HepG2 (cell line): ENCODE results near the gene ZNF318. TPM values are rescaled to one million over a fixed set of nuclear protein-coding genes. Genes with fewer than 3 reads are reported as not detected.

ENCODE experiments used
- HMGA1 ChIP-seq: sonication (generic); formaldehyde crosslinking; conservative IDR thresholded peaks from 2 replicates; pipeline ENCODE4 v1.4.0; 2020; ENCODE audit warnings: missing genetic modification reagents
- IRX3 ChIP-seq: sonication (generic); formaldehyde crosslinking; IDR thresholded peaks from 2 replicates; pipeline ENCODE4 v1.8.1; 2023; ENCODE audit warnings: mild to moderate bottlenecking, low read depth, missing genetic modification reagents, borderline replicate concordance
- MEIS1 ChIP-seq: sonication (generic); formaldehyde crosslinking; IDR thresholded peaks from 2 replicates; pipeline ENCODE4 v1.9.0; 2021; ENCODE audit warnings: mild to moderate bottlenecking, missing genetic modification reagents, moderate library complexity, borderline replicate concordance
- RARA ChIP-seq: IDR thresholded peaks from 2 replicates; pipeline ENCODE4 v1.6.1; 2016; ENCODE audit warnings: missing genetic modification reagents, missing compliant biosample characterization
- RBM39 ChIP-seq: fragments of 200-400 bp; formaldehyde crosslinking; IDR thresholded peaks from one replicate; pipeline ENCODE4 v1.6.1; 2018; ENCODE audit warnings: antibody characterized with exemption, mild to moderate bottlenecking, low read depth, low read length; ENCODE audit not compliant: poor library complexity, severe bottlenecking
- SMARCE1 ChIP-seq: fragments of 450-650 bp; IDR thresholded peaks from 2 replicates; pipeline ENCODE4 v1.6.1; 2017; ENCODE audit warnings: borderline replicate concordance
- ZNF256 ChIP-seq: sonication (generic); formaldehyde crosslinking; conservative IDR thresholded peaks from 2 replicates; pipeline ENCODE4 v1.4.0; 2020; ENCODE audit warnings: missing genetic modification reagents
- ZNF572 ChIP-seq: sonication (generic); formaldehyde crosslinking; IDR thresholded peaks from 2 replicates; pipeline ENCODE4 v1.5.1; 2020; ENCODE audit warnings: mild to moderate bottlenecking, missing genetic modification reagents
- ZNF883 ChIP-seq: sonication (generic); formaldehyde crosslinking; IDR thresholded peaks from 2 replicates; pipeline ENCODE4 v1.5.1; 2020; ENCODE audit warnings: mild to moderate bottlenecking, missing genetic modification reagents; ENCODE audit errors: not compliant biosample characterization
- polyA plus RNA-seq, 8 experiments: library from polyadenylated mRNA; depleted of rRNA in 3 of 8; stranded (reverse) in 7 of 8; unstranded in 1 of 8; fragments of >200 nt; fragmentation: Illumina TruSeq in 4 of 8; extraction: Trizol in 4 of 8; gene quantifications; 2 replicates each; pipeline versions ENCODE4 v1.2.1 to v1.2.3, GENCODE V29; 2011 to 2016; ENCODE audit warnings: low read depth in 4 of 8, missing spikeins in 1 of 8, mixed read lengths in 1 of 8; ENCODE audit not compliant: insufficient read depth in 1 of 8
- total RNA-seq, 5 experiments: library from RNA; depleted of rRNA; stranded (reverse); fragments of >200 nt; fragmentation: Illumina TruSeq; extraction: Trizol; gene quantifications; 2 replicates each; pipeline ENCODE4 v1.2.3, GENCODE V29; 2016; ENCODE audit warnings: low read depth in 1 of 5
- TF ChIP-seq, protein P1 (sequence below): sonication (generic); formaldehyde crosslinking; IDR thresholded peaks from 2 replicates; pipeline ENCODE4 v1.4.0; 2020; ENCODE audit warnings: mild to moderate bottlenecking, missing genetic modification reagents
- TF ChIP-seq, protein P2 (sequence below): sonication (generic); formaldehyde crosslinking; IDR thresholded peaks from 2 replicates; pipeline ENCODE4 v1.5.0; 2020; ENCODE audit warnings: mild to moderate bottlenecking, missing genetic modification reagents
- TF ChIP-seq, protein P3 (sequence below): sonication (generic); formaldehyde crosslinking; IDR thresholded peaks from 2 replicates; pipeline ENCODE4 v1.8.1; 2023; ENCODE audit warnings: mild to moderate bottlenecking, missing genetic modification reagents
- TF ChIP-seq, protein P4 (sequence below): sonication (generic); formaldehyde crosslinking; IDR thresholded peaks from 2 replicates; pipeline ENCODE4 v1.4.0; 2020; ENCODE audit warnings: missing genetic modification reagents, borderline replicate concordance
- TF ChIP-seq, protein P5 (sequence below): sonication (generic); formaldehyde crosslinking; conservative IDR thresholded peaks from 2 replicates; pipeline ENCODE4 v1.4.0; 2020; ENCODE audit warnings: missing genetic modification reagents
- TF ChIP-seq, protein P6 (sequence below): sonication (generic); formaldehyde crosslinking; conservative IDR thresholded peaks from 2 replicates; pipeline ENCODE4 v1.8.0; 2022; ENCODE audit warnings: low read depth, missing genetic modification reagents

Gene ZNF318
- total and polyA plus RNA-seq, 2 of the 13 experiments (the other 11 are each of a cell fraction or from before 2014, with no cell fraction given): 13.0 to 14.5 TPM

DNA sequence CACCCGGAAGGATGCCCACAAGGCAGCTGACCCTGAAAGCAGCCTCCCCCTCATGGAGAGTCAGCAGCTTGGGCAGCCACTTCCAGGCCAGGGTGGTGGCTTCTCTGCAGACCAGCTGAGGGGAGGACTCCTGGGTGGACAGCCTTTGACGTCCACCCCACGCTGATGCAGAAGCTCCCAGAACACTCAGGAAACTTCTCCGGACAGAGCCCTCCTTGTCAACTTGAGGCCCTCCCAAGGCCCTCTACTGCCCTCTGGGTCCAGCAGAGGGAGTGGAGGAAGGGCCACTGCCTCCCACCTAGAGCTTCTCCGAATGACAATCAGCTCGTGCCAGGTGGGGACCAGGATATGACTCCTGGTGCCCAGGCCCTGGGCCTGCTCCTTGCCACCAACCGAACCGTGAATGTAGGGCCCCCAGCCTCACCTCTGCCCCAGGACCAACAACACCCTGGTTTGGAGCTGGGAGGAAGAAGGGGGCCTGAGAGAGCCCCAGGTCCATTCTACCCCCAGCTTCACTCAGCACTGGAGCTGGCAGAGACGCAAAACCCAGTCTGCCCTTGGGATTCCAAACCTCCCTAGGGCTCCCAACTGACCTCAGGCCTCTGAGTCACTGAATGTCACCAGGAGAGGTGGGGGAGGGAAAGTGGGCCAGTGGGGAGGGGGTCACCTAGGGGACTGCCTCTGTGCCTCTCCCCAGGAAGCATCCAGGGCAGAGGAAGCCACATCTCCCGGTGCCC, 82.3 kb downstream of the ZNF318 start (continued):
- TF ChIP-seq MEIS1 (CRISPR knock-in tag) (0 out of 2 replicates have a peak, but pooled peaks have one; percentile 6), IRX3 (CRISPR knock-in tag) (no peak), ZNF572 (0 out of 2 replicates have a peak, but pooled peaks have one; percentile 1), RARA (CRISPR knock-in tag) (peak; percentile 73), ZNF256 (CRISPR knock-in tag) (0 out of 2 replicates have a peak, but pooled peaks have one; percentile 37), HMGA1 (no peak), RBM39 (peak; percentile 19), SMARCE1 (no peak), ZNF883 (peak; percentile 92)
- TF ChIP-seq, protein P1, sequence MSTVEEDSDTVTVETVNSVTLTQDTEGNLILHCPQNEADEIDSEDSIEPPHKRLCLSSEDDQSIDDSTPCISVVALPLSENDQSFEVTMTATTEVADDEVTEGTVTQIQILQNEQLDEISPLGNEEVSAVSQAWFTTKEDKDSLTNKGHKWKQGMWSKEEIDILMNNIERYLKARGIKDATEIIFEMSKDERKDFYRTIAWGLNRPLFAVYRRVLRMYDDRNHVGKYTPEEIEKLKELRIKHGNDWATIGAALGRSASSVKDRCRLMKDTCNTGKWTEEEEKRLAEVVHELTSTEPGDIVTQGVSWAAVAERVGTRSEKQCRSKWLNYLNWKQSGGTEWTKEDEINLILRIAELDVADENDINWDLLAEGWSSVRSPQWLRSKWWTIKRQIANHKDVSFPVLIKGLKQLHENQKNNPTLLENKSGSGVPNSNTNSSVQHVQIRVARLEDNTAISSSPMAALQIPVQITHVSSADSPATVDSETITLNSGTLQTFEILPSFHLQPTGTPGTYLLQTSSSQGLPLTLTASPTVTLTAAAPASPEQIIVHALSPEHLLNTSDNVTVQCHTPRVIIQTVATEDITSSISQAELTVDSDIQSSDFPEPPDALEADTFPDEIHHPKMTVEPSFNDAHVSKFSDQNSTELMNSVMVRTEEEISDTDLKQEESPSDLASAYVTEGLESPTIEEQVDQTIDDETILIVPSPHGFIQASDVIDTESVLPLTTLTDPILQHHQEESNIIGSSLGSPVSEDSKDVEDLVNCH (CRISPR knock-in tag): 0 out of 2 replicates have a peak, but pooled peaks have one; percentile 27
- TF ChIP-seq, protein P2, sequence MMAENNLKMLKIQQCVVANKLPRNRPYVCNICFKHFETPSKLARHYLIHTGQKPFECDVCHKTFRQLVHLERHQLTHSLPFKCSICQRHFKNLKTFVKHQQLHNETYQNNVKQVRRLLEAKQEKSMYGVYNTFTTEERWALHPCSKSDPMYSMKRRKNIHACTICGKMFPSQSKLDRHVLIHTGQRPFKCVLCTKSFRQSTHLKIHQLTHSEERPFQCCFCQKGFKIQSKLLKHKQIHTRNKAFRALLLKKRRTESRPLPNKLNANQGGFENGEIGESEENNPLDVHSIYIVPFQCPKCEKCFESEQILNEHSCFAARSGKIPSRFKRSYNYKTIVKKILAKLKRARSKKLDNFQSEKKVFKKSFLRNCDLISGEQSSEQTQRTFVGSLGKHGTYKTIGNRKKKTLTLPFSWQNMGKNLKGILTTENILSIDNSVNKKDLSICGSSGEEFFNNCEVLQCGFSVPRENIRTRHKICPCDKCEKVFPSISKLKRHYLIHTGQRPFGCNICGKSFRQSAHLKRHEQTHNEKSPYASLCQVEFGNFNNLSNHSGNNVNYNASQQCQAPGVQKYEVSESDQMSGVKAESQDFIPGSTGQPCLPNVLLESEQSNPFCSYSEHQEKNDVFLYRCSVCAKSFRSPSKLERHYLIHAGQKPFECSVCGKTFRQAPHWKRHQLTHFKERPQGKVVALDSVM (CRISPR knock-in tag): peak; percentile 32; the same call in 1 of the 2 replicates
- TF ChIP-seq, protein P3, sequence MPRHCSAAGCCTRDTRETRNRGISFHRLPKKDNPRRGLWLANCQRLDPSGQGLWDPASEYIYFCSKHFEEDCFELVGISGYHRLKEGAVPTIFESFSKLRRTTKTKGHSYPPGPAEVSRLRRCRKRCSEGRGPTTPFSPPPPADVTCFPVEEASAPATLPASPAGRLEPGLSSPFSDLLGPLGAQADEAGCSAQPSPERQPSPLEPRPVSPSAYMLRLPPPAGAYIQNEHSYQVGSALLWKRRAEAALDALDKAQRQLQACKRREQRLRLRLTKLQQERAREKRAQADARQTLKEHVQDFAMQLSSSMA (CRISPR knock-in tag): peak; percentile 83; the same call in 1 of the 2 replicates
- TF ChIP-seq, protein P4, sequence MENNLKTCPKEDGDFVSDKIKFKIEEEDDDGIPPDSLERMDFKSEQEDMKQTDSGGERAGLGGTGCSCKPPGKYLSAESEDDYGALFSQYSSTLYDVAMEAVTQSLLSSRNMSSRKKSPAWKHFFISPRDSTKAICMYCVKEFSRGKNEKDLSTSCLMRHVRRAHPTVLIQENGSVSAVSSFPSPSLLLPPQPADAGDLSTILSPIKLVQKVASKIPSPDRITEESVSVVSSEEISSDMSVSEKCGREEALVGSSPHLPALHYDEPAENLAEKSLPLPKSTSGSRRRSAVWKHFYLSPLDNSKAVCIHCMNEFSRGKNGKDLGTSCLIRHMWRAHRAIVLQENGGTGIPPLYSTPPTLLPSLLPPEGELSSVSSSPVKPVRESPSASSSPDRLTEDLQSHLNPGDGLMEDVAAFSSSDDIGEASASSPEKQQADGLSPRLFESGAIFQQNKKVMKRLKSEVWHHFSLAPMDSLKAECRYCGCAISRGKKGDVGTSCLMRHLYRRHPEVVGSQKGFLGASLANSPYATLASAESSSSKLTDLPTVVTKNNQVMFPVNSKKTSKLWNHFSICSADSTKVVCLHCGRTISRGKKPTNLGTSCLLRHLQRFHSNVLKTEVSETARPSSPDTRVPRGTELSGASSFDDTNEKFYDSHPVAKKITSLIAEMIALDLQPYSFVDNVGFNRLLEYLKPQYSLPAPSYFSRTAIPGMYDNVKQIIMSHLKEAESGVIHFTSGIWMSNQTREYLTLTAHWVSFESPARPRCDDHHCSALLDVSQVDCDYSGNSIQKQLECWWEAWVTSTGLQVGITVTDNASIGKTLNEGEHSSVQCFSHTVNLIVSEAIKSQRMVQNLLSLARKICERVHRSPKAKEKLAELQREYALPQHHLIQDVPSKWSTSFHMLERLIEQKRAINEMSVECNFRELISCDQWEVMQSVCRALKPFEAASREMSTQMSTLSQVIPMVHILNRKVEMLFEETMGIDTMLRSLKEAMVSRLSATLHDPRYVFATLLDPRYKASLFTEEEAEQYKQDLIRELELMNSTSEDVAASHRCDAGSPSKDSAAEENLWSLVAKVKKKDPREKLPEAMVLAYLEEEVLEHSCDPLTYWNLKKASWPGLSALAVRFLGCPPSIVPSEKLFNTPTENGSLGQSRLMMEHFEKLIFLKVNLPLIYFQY (CRISPR knock-in tag): 0 out of 2 replicates have a peak, but pooled peaks have one; percentile 62
- TF ChIP-seq, protein P5, sequence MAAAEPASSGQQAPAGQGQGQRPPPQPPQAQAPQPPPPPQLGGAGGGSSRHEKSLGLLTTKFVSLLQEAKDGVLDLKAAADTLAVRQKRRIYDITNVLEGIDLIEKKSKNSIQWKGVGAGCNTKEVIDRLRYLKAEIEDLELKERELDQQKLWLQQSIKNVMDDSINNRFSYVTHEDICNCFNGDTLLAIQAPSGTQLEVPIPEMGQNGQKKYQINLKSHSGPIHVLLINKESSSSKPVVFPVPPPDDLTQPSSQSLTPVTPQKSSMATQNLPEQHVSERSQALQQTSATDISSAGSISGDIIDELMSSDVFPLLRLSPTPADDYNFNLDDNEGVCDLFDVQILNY (CRISPR knock-in tag): 0 out of 2 replicates have a peak, but pooled peaks have one; percentile 48
- TF ChIP-seq, protein P6, sequence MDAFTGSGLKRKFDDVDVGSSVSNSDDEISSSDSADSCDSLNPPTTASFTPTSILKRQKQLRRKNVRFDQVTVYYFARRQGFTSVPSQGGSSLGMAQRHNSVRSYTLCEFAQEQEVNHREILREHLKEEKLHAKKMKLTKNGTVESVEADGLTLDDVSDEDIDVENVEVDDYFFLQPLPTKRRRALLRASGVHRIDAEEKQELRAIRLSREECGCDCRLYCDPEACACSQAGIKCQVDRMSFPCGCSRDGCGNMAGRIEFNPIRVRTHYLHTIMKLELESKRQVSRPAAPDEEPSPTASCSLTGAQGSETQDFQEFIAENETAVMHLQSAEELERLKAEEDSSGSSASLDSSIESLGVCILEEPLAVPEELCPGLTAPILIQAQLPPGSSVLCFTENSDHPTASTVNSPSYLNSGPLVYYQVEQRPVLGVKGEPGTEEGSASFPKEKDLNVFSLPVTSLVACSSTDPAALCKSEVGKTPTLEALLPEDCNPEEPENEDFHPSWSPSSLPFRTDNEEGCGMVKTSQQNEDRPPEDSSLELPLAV (CRISPR knock-in tag): no peak
